Measurements from ENCODE around the gene SGCE. TPM values are rescaled to one million over a fixed set of nuclear protein-coding genes. Genes with fewer than 3 reads are reported as not detected.
"Not testable (repeated sequence)": the region's sequence is repeated elsewhere in the genome, so short reads cannot be mapped to it uniquely, and the experiment has no call there.

The SGCE gene
- polyA plus RNA-seq (2011; rRNA removed) (64.0 and 110 TPM in 2 replicates), polyA minus RNA-seq (2011; rRNA and poly(A)+ RNA removed) (21.5 and 33.5 TPM in 2 replicates)

- peak within 1 kb of the TSS; percentile 63 for H3K4me3 ChIP-seq (ENCODE audit: low read depth, low read length)
- no peak for DNase-seq (ENCODE audit: low read depth)
- H3K36me3 ChIP-seq (ENCODE audit: control insufficient read depth, insufficient read depth, low read length), result no peaks in the 10 kb centered on the region
- peak; percentile 66 for TF ChIP-seq CTCF (IDR thresholded peaks at IDR 0.05; ENCODE audit: insufficient read depth, low read depth, low read length)
- CTCF ChIA-PET, result interaction anchor here (0.6 to 3.6 kb wide), 25 partner anchors 9 to 389 kb away, joined by 3 to 30 read pairs (median 4); no protein-coding TSS in a partner anchor
- POLR2A ChIA-PET, result interaction anchor here (0.6 kb wide), 2 partner anchors 138 to 362 kb away, joined by 3 to 5 read pairs; no protein-coding TSS in a partner anchor
- no peaks in the 10 kb centered on the region for H3K27me3 ChIP-seq (ENCODE audit: control insufficient read depth, insufficient read depth, low read length)
Measured at GRCh38 chr7:94655848-94656657, at the start of gene SGCE. Gene SGCE, minus strand, starts transcription at chr7:94656133. Its CDS starts 35 bp downstream, at chr7:94656098.

- POLR2A ChIA-PET; CTCF ChIA-PET; H3K4me3 ChIP-seq (ENCODE audit: low read depth, low read length); H3K27me3 ChIP-seq (ENCODE audit: control insufficient read depth, insufficient read depth, low read length); H3K36me3 ChIP-seq (ENCODE audit: control insufficient read depth, insufficient read depth, low read length); DNase-seq (ENCODE audit: low read depth): not testable (repeated sequence)
Measured at GRCh38 chr7:94705155-94706021, 49.5 kb upstream of the SGCE start.

DNA sequence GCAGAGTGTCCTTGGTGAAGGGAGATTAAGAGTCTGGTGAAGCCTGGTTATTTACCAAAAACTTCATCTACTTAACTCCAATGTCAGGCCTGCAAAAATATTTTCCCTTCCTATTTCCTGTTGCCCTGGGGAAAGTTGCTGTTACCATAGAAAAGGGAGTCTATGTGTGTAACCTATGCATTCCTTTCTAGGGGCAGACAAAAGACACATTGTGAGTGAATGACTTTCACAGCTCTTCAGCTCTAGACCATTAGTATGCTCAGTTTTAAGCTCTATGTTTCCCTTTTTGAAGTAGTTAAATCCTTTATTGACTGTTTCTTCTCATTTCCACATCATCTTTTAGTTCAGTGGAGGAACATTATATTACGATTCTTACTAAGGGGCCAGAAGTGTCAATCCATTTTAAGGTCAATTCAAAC is 45.6 kb upstream of the SGCE start:
- TF ChIP-seq CTCF (IDR thresholded peaks at IDR 0.05; ENCODE audit: insufficient read depth, low read depth, low read length), result no peak
- Histone ChIP-seq H3K4me3 (ENCODE audit: low read depth, low read length) (no peak overlapping the region), H3K36me3 (ENCODE audit: control insufficient read depth, insufficient read depth, low read length) (no peaks in the 10 kb centered on the region), H3K27me3 (ENCODE audit: control insufficient read depth, insufficient read depth, low read length) (no peaks in the 10 kb centered on the region)
- CTCF ChIA-PET, result interaction anchor here (0.6 kb wide), 1 partner anchor 289 kb away, joined by 3 read pairs; no protein-coding TSS in a partner anchor
- POLR2A ChIA-PET, result no interaction called here
- peak; percentile 23 for DNase-seq (ENCODE audit: low read depth)

DNA sequence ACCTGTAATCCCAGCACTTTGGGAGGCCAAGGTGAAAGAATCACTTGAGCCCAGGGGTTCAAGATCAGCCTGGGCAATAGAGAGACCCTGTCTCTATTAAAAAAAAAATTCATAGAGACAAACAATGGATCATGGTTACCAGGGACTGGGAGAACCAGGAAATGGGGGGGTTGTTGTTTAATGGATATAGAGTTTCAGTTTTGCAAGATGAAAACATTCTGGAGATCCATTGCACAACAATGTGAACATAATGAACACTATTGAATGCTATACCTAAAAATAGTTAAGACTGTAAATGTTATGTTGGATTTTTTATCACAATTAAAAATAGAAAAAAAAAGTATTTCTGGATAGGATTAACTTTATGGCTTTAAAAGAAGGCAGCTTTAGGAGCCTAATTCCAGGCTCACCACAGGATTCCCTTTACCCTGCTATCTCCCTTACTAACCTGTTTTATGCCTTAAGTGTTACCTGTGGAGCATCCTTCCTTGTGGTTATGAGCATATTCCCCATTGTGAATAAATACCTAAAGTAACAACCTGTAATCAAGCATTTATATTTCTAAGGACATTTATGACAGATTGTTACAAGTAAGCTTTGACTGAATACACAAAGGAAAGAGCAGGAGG is 45.1 kb upstream of the SGCE start:
- Histone ChIP-seq H3K4me3 (ENCODE audit: low read depth, low read length) (no peak overlapping the region), H3K36me3 (ENCODE audit: control insufficient read depth, insufficient read depth, low read length) (no peaks in the 10 kb centered on the region), H3K27me3 (ENCODE audit: control insufficient read depth, insufficient read depth, low read length) (no peaks in the 10 kb centered on the region)
- DNase-seq (ENCODE audit: low read depth), result no peak
- ChIA-PET CTCF (interaction anchor here (0.6 to 1.1 kb wide), 2 partner anchors 265 to 290 kb away, joined by 3 read pairs; no protein-coding TSS in a partner anchor), POLR2A (no interaction called here)
- TF ChIP-seq CTCF (IDR thresholded peaks at IDR 0.05; ENCODE audit: insufficient read depth, low read depth, low read length), result no peak

DNA sequence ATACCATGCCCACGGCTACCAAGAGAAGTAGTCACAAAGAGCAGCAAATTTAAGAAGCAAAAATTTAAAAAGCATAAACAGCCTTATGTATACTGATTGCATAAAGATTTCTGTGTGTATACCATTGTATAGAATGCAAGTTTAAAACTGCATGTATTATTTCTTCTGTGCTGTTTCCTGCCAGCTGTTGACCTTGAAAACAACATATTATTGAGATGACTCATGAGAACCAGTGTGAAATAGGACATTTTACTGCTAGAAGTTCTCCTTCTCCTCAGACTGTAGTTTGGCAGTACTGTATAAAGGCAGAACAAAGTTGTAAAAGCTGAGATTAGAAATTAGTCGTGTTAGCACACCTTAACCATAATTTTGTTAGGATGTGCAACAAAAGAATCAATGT is 42.3 kb upstream of the SGCE start:
- ChIA-PET CTCF (no interaction called here), POLR2A (no interaction called here)

More for the DNA sequence above, 42.3 kb upstream of the SGCE start:
- no peak for TF ChIP-seq CTCF (IDR thresholded peaks at IDR 0.05; ENCODE audit: insufficient read depth, low read depth, low read length)
- DNase-seq (ENCODE audit: low read depth), result peak; percentile 32
- no peak overlapping the region for H3K4me3 ChIP-seq (ENCODE audit: low read depth, low read length)
- H3K36me3 ChIP-seq (ENCODE audit: control insufficient read depth, insufficient read depth, low read length), result no peaks in the 10 kb centered on the region
- H3K27me3 ChIP-seq (ENCODE audit: control insufficient read depth, insufficient read depth, low read length), result no peaks in the 10 kb centered on the region
